ENCODE measurements around the gene LRRN1.

DNA sequence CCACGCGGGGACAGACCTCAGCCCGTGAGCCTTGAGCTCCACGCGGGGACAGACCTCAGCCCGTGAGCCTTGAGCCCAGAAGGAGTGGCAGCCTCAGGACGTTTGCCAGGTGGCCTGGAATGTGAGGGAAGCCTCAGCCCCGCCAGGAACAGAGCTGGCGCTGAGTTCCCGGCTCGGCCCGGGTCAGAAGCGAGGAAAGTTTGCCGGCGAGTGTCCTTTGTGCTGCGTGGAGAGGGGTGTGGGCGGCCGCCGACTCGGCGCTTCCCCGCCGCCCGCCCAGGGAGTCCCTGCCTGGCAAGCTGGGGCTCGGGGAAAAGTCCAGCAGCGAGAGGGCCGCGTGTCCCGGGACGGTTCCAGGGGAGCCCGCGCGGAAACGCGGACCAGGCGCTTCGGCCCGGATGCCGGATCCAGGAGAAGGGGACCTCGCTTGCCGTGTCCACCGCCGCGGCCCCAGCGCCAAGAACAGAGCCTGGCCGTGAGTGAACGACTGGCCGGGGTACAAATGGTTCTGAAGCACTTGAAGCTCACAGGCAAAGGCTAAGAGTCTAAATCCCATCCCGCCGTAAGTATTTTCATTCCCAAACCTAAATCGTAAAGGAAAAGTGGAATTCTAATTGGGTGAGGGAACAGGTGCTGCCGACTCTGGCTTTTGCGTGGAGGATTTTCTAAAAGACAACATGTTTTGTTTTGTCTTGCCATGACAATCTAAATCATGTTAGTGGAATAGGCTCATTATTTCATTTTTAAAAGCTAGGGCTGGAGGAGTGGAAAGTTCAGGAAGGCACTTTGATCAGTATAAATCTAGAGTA is 1.7 kb downstream of the LRRN1 start:
- no peak for TF ChIP-seq POLR2A (IDR thresholded peaks at IDR 0.05; ENCODE audit: low read depth, low read length)
- TF ChIP-seq, protein P1, sequence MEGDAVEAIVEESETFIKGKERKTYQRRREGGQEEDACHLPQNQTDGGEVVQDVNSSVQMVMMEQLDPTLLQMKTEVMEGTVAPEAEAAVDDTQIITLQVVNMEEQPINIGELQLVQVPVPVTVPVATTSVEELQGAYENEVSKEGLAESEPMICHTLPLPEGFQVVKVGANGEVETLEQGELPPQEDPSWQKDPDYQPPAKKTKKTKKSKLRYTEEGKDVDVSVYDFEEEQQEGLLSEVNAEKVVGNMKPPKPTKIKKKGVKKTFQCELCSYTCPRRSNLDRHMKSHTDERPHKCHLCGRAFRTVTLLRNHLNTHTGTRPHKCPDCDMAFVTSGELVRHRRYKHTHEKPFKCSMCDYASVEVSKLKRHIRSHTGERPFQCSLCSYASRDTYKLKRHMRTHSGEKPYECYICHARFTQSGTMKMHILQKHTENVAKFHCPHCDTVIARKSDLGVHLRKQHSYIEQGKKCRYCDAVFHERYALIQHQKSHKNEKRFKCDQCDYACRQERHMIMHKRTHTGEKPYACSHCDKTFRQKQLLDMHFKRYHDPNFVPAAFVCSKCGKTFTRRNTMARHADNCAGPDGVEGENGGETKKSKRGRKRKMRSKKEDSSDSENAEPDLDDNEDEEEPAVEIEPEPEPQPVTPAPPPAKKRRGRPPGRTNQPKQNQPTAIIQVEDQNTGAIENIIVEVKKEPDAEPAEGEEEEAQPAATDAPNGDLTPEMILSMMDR (conservative IDR thresholded peaks at IDR 0.05; ENCODE audit: low read depth, low read length) = no peak
- no peak for TF ChIP-seq BHLHE40 (IDR thresholded peaks at IDR 0.05; ENCODE audit: low read depth, low read length)
- TF ChIP-seq RAD21 (IDR thresholded peaks at IDR 0.05; ENCODE audit: low read length) = no peak
- no peak for TF ChIP-seq MAFK (IDR thresholded peaks at IDR 0.05; ENCODE audit: low read depth, low read length)
- TF ChIP-seq MAZ (IDR thresholded peaks at IDR 0.05; ENCODE audit: borderline replicate concordance, low read depth, low read length) = no peak
- no peak for TF ChIP-seq FOS (IDR thresholded peaks at IDR 0.05; ENCODE audit: low read depth, low read length)
- TF ChIP-seq, protein P2, sequence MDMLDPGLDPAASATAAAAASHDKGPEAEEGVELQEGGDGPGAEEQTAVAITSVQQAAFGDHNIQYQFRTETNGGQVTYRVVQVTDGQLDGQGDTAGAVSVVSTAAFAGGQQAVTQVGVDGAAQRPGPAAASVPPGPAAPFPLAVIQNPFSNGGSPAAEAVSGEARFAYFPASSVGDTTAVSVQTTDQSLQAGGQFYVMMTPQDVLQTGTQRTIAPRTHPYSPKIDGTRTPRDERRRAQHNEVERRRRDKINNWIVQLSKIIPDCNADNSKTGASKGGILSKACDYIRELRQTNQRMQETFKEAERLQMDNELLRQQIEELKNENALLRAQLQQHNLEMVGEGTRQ (IDR thresholded peaks at IDR 0.05; ENCODE audit: low read depth, low read length) = no peak
- no peak for TF ChIP-seq CEBPB (IDR thresholded peaks at IDR 0.05; ENCODE audit: low read depth, low read length)
- TF ChIP-seq MXI1 (IDR thresholded peaks at IDR 0.05; ENCODE audit: borderline replicate concordance, low read depth, low read length) = no peak
- no peak for TF ChIP-seq RCOR1 (IDR thresholded peaks at IDR 0.05; ENCODE audit: insufficient replicate concordance, low read length)
- no peak for TF ChIP-seq NFE2L2 (IDR thresholded peaks at IDR 0.05; ENCODE audit: low read depth, low read length)
- TF ChIP-seq, protein P3, sequence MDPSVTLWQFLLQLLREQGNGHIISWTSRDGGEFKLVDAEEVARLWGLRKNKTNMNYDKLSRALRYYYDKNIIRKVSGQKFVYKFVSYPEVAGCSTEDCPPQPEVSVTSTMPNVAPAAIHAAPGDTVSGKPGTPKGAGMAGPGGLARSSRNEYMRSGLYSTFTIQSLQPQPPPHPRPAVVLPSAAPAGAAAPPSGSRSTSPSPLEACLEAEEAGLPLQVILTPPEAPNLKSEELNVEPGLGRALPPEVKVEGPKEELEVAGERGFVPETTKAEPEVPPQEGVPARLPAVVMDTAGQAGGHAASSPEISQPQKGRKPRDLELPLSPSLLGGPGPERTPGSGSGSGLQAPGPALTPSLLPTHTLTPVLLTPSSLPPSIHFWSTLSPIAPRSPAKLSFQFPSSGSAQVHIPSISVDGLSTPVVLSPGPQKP (IDR thresholded peaks at IDR 0.05; ENCODE audit: borderline replicate concordance, low read depth, low read length) = no peak
- TF ChIP-seq SMC3 (IDR thresholded peaks at IDR 0.05; ENCODE audit: low read depth, low read length) = no peak

All from IMR-90 (cell line).